Activated CD4-positive, CD25-positive, alpha-beta regulatory T cell treated with anti-CD3 and anti-CD28 coated beads, Interleukin-2, amount 50 U/mL, for 72 hours (primary cell): ENCODE measurements around the gene PFDN6.
A peak's percentile ranks its signal among the peaks of the same experiment; 100 is the strongest.

ENCODE experiments used
- DNase-seq: peaks from one replicate; pipeline ENCODE4 v3.0.0; 2021

PFDN6 gene

GRCh38 chr6:33296797-33297405 is 7.5 kb downstream of the PFDN6 start:
- DNase-seq: no peak

- DNase-seq: no peak
Measured at GRCh38 chr6:33297406-33297955, 8.1 kb downstream of the PFDN6 start.

DNA sequence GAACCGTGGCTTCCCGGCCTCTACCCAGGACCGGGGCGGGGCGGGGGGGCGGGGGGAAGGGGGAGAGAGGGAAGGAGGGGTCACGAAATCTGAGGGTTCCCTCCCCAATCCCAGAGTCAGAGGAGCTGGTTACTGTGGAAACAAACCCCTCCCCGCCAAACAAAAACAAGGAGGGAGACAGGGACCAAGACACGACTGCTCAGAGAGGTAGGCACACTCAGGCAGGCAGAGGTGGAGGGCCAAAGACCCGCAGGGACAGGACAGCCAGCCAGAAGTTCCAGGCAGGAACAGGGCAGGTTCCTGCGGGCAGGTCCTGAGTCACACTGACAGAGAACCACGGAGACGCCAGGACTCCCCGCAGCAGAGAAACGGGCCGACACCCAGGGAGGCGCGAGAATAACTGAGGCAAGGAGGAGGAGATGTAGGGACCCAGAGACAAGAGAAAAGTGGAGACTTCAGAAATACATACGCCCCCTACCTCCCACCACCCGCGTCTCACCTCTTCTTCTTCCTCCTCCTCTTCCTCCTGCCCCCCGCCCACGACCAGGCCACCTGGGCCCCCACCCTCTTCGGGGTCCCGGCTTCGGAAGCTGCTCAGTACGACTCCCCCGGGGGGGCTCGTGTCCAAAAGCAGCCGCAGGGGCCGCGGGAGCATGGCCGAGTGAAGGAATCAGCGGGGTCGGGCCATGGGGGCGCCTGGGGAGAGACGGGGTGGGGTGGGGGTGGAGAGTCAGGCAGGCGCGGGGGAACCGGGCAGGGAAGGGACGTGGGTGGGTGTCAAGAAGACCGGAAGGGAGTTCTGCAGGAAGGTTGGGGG is 8.8 kb downstream of the PFDN6 start:
- DNase-seq: peak; percentile 47

- DNase-seq: peak; percentile 62
Measured at GRCh38 chr6:33298773-33299236, 9.4 kb downstream of the PFDN6 start, which contains the start of gene RGL2. RGL2 (minus strand) TSS chr6:33298942; CDS start chr6:33298610, 332 bp downstream.

- peak; percentile 91 for DNase-seq
Measured at GRCh38 chr6:33299237-33299944, 10.0 kb downstream of the PFDN6 start.

GRCh38 chr6:33301877-33302276 is 12.5 kb downstream of the PFDN6 start:
- DNase-seq: no peak

GRCh38 chr6:33304216-33304615 is 14.8 kb downstream of the PFDN6 start:
- DNase-seq: no peak

GRCh38 chr6:33305052-33305451 is 15.7 kb downstream of the PFDN6 start:
- DNase-seq: no peak

DNA sequence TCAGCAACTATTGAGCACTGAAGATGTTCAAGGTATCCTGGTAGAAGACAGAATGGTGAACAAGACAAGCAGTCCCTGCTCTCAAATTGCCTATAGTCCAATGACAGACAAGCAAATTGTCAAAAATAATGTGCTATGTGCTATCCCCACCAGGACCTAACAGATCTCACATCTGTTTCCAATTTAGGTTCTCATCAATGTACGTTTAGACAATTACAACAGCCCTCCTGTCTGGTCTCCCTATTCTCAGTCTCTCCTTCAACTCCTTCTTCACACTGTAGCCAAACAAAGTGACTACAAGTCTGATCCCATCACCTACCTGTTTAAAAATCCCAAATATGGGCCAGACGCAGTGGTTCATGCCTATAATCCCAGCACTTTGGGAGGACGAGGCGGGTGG is 17.0 kb downstream of the PFDN6 start:
- DNase-seq: no peak

DNA sequence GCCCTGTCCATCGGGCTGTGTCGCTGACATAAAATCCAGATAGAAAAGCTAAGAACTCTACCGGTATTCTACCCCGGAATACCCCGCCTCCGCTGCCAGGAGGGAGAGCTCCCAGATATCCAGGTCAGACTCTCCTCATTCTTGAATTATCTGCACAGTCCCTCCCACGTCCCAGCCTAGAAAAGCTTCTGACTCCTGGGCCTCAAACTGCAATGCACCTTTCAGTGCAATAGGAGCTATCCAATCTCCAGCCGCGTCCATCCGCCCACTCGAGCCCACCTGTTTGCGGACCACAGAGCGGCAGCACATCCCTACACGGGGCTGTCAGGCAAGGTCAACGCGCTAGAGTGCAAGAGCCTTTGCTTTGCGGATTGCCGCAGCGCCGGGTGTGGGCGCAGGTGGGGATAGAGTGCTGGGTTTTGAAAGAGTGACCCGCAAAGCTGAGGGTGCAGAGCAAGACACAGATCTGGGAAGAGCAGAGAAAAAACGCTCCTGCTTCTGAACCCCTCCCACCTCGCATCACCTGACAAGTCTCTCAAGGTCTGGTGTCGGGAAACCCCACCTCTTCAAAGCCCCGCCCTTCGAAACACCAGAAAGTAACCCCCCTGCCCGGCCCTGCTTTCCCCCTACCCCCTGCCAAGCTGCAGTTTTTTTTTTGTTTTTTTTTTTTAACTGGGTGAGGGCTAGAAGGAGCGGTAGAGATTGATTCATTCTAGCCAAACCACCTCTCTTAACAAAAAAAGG is 23.1 kb downstream of the PFDN6 start:
- DNase-seq: peak; percentile 75

DNA sequence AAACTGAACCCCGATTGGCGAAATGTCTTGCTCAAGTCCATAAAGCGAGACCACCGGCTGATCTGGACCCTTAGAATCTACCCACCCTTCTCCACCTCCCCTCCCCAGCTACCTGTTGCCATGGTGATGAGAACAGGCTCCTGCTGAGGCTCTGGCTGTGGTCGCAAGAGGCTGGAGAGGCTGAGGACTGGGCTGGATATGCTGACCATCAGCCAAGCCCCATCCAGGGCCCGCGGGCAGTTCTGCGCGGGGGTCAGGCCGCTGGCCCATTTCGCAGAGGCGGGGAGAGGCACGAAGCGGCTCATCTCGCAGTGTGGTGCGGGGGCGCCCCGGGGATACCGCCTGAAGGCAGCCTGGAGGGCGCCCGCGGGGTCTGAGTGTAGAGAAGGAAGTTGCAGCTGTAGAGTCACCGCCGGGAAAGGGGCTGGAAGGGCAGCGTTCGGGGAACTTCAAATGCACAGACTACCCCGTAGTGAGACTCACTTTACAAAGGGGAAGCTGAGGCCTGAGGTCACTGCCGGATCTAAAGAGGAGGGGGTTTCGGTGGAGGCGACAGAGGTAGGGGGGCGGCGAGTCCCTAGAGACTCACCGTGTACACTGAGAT is 23.8 kb downstream of the PFDN6 start:
- DNase-seq: peak; percentile 64

GRCh38 chr6:33313709-33314514 is 24.5 kb downstream of the PFDN6 start, which contains the start of gene TAPBP:
TAPBP (minus strand) TSS chr6:33314078; CDS start chr6:33314041, 37 bp downstream.
- peak; percentile 78 for DNase-seq

GRCh38 chr6:33314515-33314942 is 25.1 kb downstream of the PFDN6 start:
- peak; percentile 60 for DNase-seq

DNA sequence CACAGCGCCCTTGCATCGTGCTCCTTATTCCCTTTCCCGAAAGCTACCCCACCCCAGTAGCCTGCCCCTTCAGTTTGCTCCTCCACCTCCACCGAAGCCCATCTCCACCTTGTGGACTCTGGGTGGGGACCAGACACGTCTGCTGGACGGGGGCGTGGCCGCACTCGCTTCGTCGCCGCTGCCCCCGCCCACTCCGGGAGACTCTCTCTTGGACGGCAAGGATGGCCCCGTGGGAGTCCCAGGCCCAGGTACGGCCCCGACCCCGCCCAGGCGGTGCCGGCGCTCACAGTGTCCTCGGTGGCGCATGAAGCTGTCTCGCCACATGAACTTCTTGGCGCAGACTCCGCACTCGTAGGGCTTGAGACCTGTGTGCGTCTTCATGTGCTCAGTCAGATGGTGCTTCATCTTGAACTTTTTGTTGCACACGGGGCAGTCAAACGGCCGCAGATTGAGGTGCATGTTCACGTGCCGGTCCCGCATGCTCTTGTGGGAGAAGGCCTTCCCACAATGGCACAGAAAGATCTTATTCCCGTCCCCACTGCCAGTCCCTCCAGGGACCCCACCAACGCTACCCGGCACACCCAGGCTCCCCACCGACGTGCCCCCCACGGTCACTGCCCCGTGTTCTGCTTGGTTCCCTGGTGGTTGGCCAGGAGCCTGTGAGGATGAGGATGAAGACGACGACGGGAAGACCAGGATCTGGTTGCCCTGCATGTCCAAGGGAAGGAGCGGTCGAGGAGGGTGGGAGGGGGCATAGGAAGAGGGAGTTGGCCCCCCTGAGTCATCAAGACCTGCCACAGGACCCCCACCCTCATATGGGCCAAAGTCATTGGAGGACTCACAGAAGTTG is 25.8 kb downstream of the PFDN6 start:
- no peak for DNase-seq

GRCh38 chr6:33315793-33316602 is 26.6 kb downstream of the PFDN6 start:
- DNase-seq: no peak

- no peak for DNase-seq
Measured at GRCh38 chr6:33316603-33317418, 27.4 kb downstream of the PFDN6 start.

DNA sequence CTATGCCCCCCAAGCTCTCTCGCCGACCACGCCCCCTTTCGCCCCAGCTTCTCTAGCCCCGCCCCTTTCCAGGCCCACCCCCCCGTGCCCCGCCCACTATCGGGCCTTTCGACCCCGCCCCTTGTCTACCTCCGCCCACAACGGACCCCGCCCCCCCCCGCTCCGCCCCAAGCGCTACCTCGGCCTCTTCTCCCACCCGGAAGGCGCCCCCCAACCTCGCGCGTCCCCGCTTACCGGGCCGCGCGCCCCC is 27.9 kb downstream of the PFDN6 start:
- no peak for DNase-seq

GRCh38 chr6:33317669-33318425 is 28.4 kb downstream of the PFDN6 start, which contains the start of gene ZBTB22:
ZBTB22 (minus strand) TSS chr6:33317744; CDS start chr6:33316916, 828 bp downstream.
- peak; percentile 93 for DNase-seq
